OCI-LY1 (cell line): ENCODE measurements around the gene POLG2.
"Not testable (repeated sequence)": the region's sequence is repeated elsewhere in the genome, so short reads cannot be mapped to it uniquely, and the experiment has no call there.

ENCODE experiments used
- H2AFZ ChIP-seq: fragments of 200-600 bp; sonication (generic), shearing (Covaris generic); 2 replicates; pipeline ENCODE4 v1.6.0; 2014; ENCODE audit warnings: antibody characterized with exemption, mild to moderate bottlenecking, low read length
- H3F3A ChIP-seq: fragments of 200-600 bp; sonication (generic), shearing (Covaris generic); 2 replicates; pipeline ENCODE4 v1.6.0; 2014; ENCODE audit warnings: mild to moderate bottlenecking, antibody characterized with exemption, low read length, moderate library complexity; ENCODE audit not compliant: insufficient read depth
- H3K27ac ChIP-seq: fragments of 200-600 bp; sonication (generic); 2 replicates; pipeline ENCODE4 v1.5.1; 2014; ENCODE audit warnings: low read length, mixed run types, mild to moderate bottlenecking, low read depth; ENCODE audit not compliant: poor library complexity, severe bottlenecking
- H3K27me3 ChIP-seq: fragments of 200-600 bp; sonication (generic); 2 replicates; pipeline ENCODE4 v1.6.0; 2014; ENCODE audit warnings: antibody characterized with exemption, mild to moderate bottlenecking, low read length, moderate library complexity; ENCODE audit not compliant: insufficient read depth
- H3K36me3 ChIP-seq: fragments of 200-600 bp; sonication (generic); 2 replicates; pipeline ENCODE4 v1.6.1; 2014; ENCODE audit warnings: mild to moderate bottlenecking, antibody characterized with exemption, low read length, moderate library complexity, mixed read lengths; ENCODE audit not compliant: insufficient read depth
- H3K4me1 ChIP-seq: fragments of 200-600 bp; sonication (generic); 2 replicates; pipeline ENCODE4 v1.5.1; 2014; ENCODE audit warnings: mild to moderate bottlenecking, low read length, moderate library complexity; ENCODE audit not compliant: insufficient read depth, severe bottlenecking
- H3K4me2 ChIP-seq: fragments of 200-600 bp; sonication (generic), shearing (Covaris generic); 2 replicates; pipeline ENCODE4 v1.6.1; 2014; ENCODE audit warnings: low read length
- H3K4me3 ChIP-seq: fragments of 200-600 bp; sonication (generic); 2 replicates; pipeline ENCODE4 v1.5.1; 2014; ENCODE audit warnings: low read length, low read depth, mild to moderate bottlenecking, mixed read lengths; ENCODE audit not compliant: poor library complexity, severe bottlenecking
- H3K79me2 ChIP-seq: fragments of 200-600 bp; shearing (Covaris generic); 2 replicates; pipeline ENCODE4 v1.6.1; 2016; ENCODE audit warnings: mixed run types, low read length, mixed read lengths; ENCODE audit not compliant: insufficient read depth
- H3K9ac ChIP-seq: fragments of 200-600 bp; sonication (generic), shearing (Covaris generic); 2 replicates; pipeline ENCODE4 v1.6.1; 2014; ENCODE audit warnings: mild to moderate bottlenecking, low read length, mixed read lengths
- H3K9me2 ChIP-seq: fragments of 200-600 bp; sonication (generic), shearing (Covaris generic); 2 replicates; pipeline ENCODE4 v1.6.1; 2014; ENCODE audit warnings: low read depth, mild to moderate bottlenecking, low read length, mixed read lengths
- H3K9me3 ChIP-seq: fragments of 200-600 bp; shearing (Covaris generic); 2 replicates; pipeline ENCODE4 v1.6.1; 2014; ENCODE audit warnings: low read length, mixed read lengths
- H4K20me1 ChIP-seq: fragments of 200-600 bp; sonication (generic), shearing (Covaris generic); 2 replicates; pipeline ENCODE4 v1.6.0; 2016; ENCODE audit warnings: mild to moderate bottlenecking, low read length; ENCODE audit not compliant: insufficient read depth
- EZH2 ChIP-seq: fragments of 200-600 bp; sonication (generic), shearing (Covaris generic); IDR thresholded peaks from 2 replicates; pipeline ENCODE4 v1.8.0; 2017; ENCODE audit warnings: borderline replicate concordance, mixed run types, mild to moderate bottlenecking, antibody characterized with exemption, low read length, moderate library complexity, mixed read lengths
- TF ChIP-seq, protein P1 (sequence below): fragments of 200-600 bp; sonication (generic), shearing (Covaris generic); IDR thresholded peaks from 2 replicates; pipeline ENCODE4 v1.5.1; 2017; ENCODE audit warnings: mild to moderate bottlenecking, antibody characterized with exemption, low read length, moderate library complexity, mixed read lengths

Gene POLG2

DNA sequence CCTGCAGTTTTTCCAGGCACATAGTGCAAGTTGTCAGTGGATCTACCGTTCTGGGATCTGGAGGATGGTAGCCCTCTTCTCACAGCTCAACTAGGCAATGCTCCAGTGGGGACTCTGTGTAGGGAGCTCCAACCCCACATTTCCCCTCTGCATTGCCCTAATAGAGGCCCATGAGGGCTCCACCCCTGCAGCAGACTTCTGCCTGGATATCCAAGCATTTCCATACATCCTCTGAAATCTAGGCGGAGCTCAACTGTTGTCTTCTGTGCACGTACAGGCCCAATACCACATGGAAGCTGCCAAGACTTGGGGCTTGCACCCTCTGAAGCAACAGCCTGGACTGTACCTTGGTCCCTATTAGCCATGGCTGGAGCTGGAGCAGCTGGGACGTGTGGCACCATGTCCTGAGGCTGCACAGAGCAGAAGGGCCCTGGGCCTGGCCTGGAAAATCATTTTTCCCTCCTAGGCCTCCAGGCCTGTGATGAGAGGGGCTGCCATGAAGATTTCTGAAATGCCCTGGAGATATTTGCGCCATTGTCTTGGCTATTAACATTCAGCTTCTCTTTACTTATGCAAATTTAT lies 58.8 kb downstream of the POLG2 start:
- Histone ChIP-seq H3K9me3 (peaks cover 23% of the 10 kb centered on the region), H2AFZ (no peak overlapping the region), H3K27ac (no peak overlapping the region), H3K9ac (no peak overlapping the region), H3K79me2 (no peaks in the 10 kb centered on the region), H3K4me1 (peaks cover 16% of the 10 kb centered on the region), H3K9me2 (no peaks in the 10 kb centered on the region), H4K20me1 (no peaks in the 10 kb centered on the region), H3K4me3 (no peak overlapping the region), H3F3A (no peaks in the 10 kb centered on the region), H3K27me3 (no peaks in the 10 kb centered on the region), H3K4me2 (no peak overlapping the region), H3K36me3 (no peaks in the 10 kb centered on the region)
- TF ChIP-seq, protein P1, sequence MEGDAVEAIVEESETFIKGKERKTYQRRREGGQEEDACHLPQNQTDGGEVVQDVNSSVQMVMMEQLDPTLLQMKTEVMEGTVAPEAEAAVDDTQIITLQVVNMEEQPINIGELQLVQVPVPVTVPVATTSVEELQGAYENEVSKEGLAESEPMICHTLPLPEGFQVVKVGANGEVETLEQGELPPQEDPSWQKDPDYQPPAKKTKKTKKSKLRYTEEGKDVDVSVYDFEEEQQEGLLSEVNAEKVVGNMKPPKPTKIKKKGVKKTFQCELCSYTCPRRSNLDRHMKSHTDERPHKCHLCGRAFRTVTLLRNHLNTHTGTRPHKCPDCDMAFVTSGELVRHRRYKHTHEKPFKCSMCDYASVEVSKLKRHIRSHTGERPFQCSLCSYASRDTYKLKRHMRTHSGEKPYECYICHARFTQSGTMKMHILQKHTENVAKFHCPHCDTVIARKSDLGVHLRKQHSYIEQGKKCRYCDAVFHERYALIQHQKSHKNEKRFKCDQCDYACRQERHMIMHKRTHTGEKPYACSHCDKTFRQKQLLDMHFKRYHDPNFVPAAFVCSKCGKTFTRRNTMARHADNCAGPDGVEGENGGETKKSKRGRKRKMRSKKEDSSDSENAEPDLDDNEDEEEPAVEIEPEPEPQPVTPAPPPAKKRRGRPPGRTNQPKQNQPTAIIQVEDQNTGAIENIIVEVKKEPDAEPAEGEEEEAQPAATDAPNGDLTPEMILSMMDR: no peak
- no peak for TF ChIP-seq EZH2

DNA sequence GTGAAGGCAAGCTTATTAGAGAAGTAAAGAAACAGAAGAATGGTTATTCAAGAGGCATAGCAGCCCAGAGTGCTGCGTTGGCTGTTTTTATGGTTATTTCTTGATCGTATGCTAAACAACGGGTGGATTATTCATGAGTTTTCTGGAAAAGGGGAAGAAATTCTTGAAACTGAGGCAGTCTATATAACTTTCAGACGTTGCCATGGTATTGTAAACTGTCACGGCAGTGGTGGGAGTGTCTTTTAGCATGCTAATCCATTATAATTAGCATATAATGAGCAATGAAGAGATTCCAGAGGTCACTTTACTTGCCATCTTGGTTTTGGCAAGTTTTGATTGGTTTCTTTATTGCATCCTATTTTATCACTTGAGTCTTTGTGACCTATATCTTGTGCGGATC lies 65.3 kb downstream of the POLG2 start:
- H3F3A ChIP-seq: no peaks in the 10 kb centered on the region
- H3K79me2 ChIP-seq: no peaks in the 10 kb centered on the region
- no peaks in the 10 kb centered on the region for H4K20me1 ChIP-seq
- no peak overlapping the region for H3K9ac ChIP-seq
- H2AFZ ChIP-seq: no peak overlapping the region
- no peaks in the 10 kb centered on the region for H3K27me3 ChIP-seq
- H3K9me2 ChIP-seq: no peaks in the 10 kb centered on the region
- peaks cover 7% of the 10 kb centered on the region for H3K9me3 ChIP-seq
- no peak overlapping the region for H3K27ac ChIP-seq
- no peaks in the 10 kb centered on the region; the same call in 1 of the 2 replicates for H3K36me3 ChIP-seq
- no peaks in the 10 kb centered on the region for H3K4me1 ChIP-seq
- H3K4me2 ChIP-seq: no peak overlapping the region
- H3K4me3 ChIP-seq: no peak overlapping the region
- TF ChIP-seq EZH2: no peak

DNA sequence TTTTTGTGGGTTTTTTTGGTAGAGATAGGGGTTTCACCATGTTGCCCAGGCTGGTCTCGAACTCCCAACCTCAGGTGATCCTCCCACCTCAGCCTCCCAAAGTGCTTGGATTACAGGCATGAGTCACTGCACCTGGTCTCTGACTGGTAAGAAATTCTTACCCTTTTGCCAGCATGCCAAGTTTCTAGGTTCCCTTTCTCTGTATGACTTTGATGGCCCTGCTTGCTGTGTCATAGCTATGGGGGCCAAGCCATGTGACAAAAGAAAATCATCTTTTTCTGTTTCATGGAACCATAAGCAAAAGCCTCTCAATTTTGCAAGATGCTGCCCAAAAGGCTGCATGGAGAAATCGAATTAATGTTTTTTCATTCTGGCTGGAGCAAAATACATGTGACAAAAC lies 66.8 kb downstream of the POLG2 start:
- H3K27ac ChIP-seq, H3F3A ChIP-seq, H3K27me3 ChIP-seq, H4K20me1 ChIP-seq, H3K4me2 ChIP-seq, H3K36me3 ChIP-seq, H3K9me2 ChIP-seq, H3K4me1 ChIP-seq, H3K79me2 ChIP-seq, H3K9ac ChIP-seq, H3K4me3 ChIP-seq, H3K9me3 ChIP-seq, H2AFZ ChIP-seq: not testable (repeated sequence)

DNA sequence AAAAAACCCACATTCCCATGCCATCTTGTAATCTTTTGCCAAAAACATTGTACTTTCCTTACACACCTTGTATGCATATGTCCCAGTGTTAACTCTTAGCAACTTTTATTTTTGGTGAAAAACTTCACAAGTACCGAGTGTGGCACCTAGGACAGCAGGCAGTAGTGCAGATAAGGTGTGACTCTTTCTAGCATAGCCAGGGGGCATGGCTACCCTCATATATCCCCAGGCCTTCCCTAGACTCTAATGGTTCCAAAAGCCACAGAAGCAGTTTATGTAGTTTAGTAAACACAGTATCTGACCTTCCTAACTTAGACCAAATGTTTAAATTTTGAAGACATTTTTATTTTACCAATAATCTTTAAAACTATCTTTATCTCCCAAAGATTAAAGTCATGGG lies 68.4 kb downstream of the POLG2 start:
- Histone ChIP-seq H2AFZ (no peak overlapping the region), H3K27ac (no peak overlapping the region), H3K9me2 (no peaks in the 10 kb centered on the region), H3K9ac (no peak overlapping the region), H3K4me2 (no peak overlapping the region), H3K9me3 (peaks cover 3% of the 10 kb centered on the region; the same call in 1 of the 2 replicates), H3K4me1 (no peaks in the 10 kb centered on the region), H3F3A (no peaks in the 10 kb centered on the region), H3K4me3 (no peak overlapping the region), H3K79me2 (no peaks in the 10 kb centered on the region), H4K20me1 (no peaks in the 10 kb centered on the region), H3K27me3 (peaks cover 5% of the 10 kb centered on the region; the same call in 1 of the 2 replicates), H3K36me3 (no peaks in the 10 kb centered on the region; the same call in 1 of the 2 replicates)
- TF ChIP-seq, protein P1: no peak
- no peak for TF ChIP-seq EZH2
